SHP77 (cell line): Measurements from ENCODE around the gene RAB13.

Source experiments
- DNase-seq, 2 experiments: peaks; one replicate each; lab custom pipeline; 2025; lab: John Stamatoyannopoulos, UW

The RAB13 gene

DNA sequence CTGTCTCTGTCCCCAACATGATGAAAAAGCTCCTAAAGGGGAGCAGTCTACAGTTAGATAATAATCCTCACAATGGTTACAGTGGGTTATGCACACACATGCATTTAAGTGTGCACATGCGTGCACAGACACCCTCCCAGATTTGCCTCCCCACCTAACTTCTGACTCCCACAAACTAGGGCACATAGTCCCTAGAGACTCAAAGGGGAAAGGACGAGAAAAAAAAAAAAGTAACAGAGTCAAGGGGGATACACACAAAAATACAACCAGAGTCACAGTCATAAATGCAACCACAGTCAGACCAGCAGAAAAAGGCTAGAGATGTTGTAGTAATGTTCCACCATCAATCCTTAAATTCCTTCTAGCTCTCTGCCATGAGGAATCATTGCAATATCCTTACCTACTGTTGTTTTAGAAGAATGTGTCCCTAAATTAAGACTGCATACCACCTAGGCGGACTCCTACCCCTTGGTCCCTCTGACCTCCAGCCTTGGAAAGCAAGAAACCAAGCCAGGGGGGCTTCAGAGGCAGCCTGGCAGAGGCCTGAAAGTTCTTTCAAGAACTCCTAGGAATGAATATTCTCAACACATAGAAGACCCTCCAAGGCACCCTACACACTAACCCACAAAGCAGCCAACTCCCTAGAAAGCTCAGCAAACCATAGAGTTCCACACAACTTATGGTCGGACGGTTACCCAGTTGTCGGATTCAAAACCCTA lies 29.0 kb downstream of the RAB13 start:
- DNase-seq = no peak

DNA sequence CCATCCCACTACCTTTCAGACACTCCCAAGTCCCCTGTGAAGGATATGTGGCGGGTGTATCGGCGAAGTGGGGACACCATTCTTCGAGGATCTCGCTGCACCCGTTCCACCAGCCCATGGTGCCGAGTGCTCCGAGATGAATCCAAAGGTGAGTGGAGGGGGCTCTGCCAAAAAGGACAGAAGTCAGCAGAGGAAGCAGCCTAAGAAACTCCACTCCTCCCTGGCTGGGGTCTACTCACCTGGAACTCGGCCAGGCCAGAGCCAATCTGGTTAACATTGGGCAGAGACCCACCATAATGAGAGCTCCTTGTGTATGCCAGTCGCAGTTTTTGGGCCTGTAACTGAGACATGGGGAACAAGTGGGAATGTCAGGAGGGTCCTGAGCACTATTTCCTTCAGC lies 31.3 kb downstream of the RAB13 start:
- no peak for DNase-seq

DNA sequence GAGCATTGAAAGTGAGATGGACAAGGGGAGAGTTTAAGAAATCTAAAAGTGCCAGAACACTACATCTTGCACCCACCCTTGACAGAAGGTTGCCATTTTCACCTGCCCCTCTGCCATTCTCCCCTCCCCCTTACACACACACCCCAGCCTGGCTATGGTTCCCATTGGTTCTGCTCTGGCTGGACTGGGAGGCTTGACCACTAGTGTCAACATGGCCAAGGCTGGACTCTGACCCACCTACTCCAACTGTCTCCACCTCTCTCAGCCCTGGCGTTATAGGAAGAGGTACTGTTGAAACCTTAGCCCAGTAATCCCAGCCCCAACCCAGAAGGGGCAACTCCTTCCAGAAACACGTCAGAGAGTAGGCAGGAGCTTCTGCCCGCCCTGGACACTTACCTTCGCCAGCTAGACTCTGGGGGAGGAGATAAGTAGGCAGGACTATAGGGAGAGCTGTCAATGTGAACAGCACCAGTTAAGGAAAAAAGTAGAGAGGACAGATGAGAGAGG lies 32.2 kb downstream of the RAB13 start:
- DNase-seq = no peak

DNA sequence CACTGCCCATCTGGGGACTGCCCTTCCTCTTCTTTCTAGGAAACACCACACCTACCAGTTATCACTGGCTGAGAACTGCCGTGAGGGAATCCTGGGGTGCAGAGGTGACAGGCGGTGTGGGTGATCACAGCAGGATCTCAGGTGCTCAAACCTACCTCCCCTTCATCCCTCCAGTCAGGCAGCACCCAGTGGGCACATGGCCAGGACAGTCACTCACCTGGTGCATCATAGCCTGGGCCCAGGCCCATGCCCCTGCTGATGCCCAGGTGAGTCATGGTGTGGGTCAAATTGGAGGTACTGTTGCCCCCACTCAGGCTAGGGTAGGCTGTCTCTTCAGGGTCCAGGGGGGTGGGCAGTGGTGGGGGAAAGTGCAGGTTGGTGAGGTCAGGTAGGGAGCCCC lies 34.3 kb downstream of the RAB13 start:
- DNase-seq = no peak

DNA sequence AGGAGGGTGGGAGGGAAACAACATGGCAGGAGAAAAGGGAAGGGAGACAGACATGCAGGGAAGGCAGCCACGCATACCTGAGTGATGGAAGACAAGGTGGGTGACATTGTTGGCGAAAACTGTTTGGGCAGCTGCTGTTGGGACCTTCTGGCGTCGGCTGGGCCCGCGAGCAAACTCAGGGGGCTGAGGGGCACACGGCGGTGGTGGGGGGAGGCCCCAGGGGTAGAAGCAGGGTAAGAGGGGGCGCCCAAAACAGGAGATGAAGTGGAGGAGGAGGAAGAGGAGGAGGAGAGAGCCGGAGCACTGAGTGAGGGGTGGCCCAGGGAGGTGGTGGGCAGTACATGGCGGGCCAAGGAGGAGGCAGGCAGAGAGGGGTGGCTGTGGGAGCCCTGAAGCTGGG lies 35.0 kb downstream of the RAB13 start:
- DNase-seq = no peak

- peak; percentile 87 to 89 for DNase-seq
Measured at GRCh38 chr1:153946622-153947241, 39.4 kb downstream of the RAB13 start, which contains the start of gene DENND4B. TSS of gene DENND4B (minus strand) at chr1:153946718. CDS start at chr1:153944374, 2,344 bp downstream.

DNA sequence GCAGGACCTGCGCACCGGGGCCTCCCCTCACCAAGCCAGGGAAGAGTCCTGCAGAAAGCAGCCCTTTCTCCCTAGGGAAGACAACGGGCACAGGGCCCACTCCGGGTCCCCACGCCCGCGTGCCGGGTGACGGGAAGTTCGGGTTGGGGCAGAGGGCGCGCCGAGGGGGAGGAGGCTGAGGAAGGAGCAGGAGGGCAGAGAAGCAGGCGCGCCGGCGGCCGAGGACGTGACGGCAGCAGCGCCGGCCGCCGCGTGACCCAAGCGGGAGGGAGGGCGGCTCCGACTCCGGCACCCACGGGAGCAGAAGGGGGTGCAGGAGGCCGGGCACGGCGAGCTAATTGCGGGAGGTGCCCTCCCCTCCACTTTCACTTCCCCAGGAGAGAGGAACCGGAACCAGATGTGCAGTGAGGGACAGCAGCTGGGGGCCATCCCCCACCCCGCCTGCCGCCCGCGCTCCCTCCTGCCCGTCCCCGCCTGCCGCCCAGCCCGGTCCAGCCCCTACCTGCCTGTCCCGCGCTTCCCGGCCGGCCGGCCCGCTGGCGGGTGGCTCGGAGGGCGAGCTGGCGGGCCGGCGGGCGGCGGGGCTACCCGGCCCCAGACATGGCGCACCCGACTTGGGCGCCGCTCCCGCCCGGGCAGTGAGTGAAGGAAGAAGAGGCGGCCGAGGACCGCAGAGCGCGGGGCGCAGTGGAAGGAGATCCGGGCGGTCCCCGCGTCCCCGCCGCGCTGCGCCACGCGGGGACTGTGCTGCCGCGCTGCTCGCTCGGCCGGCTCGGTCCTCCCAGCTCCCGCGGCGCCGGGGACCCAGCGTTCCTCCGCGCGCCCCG lies 40.1 kb downstream of the RAB13 start:
- DNase-seq = peak in 1 of 2 experiments; percentile 83

DNA sequence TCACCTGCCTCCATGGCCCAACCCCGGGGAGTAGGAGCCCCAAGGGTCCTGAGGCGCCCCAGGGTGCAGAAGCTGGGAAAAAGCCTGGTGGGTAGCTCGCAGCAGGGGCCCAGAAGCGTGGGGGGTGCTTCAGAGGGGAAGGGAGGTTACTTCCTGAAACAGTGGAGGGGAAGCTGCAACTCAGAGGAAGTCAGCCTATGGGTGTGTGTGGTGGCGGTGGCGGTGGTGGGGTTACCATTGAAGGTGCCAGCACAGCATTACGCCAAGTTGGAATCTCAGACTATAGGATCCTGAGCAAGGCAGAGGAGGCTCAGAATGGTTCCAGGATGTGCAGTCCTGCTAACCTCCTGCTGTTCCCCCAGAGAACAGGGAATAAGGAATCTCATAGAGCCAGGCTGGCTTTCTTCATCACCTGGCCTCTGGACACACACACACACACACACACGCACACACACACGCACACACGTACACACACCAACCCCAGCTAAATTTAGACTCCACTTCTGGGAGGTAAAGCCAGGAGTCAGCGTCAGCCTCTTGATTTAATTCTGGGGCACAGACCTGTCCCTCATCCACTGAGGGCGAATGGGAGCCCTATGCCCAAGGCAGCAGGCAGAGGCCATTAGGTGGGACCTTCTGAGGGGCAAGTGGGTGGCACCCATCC lies 40.9 kb downstream of the RAB13 start:
- peak in 1 of 2 experiments; percentile 42 for DNase-seq

DNA sequence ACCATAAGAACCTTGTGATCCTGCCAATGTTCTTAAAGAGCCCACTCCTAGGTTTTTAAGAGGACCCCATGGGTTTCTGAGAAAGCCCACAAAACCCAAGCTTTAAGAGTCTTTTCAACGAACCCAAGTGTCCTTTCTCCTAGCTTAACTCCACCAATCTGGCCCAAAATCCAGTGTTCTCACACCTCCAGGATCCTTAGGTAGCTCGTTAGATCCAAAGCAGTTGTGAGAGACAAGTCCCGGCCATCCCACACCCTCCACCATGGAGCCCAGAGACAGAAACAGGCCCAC lies 41.4 kb downstream of the RAB13 start:
- no peak for DNase-seq

- DNase-seq = no peak
Measured at GRCh38 chr1:153944005-153944826, 41.9 kb downstream of the RAB13 start.

DNA sequence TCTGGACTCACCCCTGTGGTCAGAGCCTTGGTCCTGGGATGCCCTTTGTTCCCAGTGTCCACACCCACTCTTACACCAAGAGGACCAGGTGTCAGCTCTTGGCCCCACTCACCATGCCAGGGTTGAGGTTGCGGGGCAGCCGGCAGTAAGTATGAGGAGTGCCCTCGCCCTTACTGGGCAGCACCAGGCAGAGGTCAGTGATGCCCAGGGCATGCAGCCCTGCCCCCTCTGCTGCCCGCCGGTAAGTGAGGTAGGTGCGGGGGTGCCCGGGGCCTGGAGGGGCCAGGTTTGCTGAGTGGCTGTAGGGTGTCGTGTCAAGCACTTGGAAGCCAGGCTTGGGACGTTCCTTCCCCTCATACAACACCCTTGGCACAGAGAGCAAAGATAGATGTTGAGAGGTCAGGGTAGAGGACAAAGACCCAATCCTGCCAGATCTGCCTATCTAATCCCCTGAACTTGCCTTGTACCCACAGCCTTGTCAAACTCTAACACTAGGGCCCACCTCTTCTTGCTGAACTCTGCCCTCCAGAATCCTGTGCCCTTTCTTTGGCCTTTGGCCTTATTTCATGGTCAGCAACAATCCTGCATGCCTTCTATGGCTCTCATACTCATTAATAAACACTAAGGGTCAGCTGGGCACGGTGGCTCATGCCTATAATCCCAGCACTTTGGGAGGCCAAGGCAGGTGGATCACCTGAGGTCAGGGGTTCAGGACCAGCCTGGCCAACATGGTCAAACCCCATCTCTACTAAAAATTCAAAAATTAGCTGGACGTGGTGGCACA lies 43.2 kb downstream of the RAB13 start:
- no peak for DNase-seq

- no peak for DNase-seq
Measured at GRCh38 chr1:153941826-153942725, 44.1 kb downstream of the RAB13 start.

- DNase-seq = no peak
Measured at GRCh38 chr1:153940756-153941155, 45.4 kb downstream of the RAB13 start.

DNA sequence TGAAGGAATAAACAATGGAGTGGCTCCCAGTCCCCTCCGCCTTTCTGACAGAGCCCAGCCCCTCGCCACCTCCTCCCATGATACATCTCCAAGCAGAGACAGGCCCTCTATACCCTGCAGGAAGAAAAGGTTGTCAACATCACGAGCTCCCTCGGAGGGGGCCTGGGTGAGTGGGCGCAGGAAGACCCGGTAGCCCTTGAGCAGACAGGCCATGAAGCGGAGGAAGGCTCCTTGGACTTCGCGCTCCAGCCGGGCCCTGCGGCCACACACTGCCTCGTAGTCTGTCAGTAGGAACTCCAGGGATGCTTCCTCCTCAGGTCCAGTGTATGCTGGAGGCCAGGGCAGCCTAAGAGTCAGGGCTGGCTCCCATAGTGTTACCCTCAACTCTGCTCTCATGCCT lies 46.7 kb downstream of the RAB13 start:
- DNase-seq = no peak

DNA sequence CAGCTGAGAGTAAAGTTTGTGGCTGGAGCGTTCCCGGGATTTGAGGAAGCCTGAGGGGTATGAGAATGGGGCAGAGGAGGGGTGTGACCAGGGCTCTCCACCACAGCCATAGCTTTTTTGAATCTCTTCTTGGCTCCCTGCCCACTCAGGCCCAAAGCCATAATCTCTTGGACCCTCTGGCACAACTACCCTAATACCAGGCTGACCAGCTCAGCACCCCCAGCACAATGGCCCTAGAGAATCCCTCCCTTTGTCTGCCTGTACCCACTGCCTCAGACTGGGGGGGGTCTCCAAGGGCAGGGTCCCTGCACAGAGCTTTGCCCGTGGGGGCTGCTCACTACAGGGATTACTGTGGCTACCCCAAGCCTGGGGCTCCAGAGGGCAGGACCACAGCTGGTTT lies 47.1 kb downstream of the RAB13 start:
- no peak for DNase-seq

DNA sequence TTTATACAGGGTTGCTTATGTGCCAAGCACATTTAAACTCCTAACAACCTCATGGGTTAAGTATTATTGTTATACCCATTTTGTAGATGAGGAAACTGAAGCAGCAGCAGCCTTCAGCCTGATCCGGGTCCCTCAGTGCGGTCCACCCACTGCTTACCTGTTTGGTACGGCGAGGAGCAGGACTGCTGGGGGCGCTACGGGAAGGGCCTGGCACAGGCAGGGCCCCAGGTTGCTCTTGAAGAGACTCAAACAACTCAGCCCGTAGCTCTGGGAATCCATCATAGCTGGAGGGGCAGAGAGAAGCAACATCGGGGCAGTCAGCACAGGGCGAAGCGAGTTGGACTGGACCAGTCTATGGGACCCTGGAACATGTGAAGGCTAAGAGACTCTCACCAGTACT lies 48.8 kb downstream of the RAB13 start:
- DNase-seq = no peak

DNA sequence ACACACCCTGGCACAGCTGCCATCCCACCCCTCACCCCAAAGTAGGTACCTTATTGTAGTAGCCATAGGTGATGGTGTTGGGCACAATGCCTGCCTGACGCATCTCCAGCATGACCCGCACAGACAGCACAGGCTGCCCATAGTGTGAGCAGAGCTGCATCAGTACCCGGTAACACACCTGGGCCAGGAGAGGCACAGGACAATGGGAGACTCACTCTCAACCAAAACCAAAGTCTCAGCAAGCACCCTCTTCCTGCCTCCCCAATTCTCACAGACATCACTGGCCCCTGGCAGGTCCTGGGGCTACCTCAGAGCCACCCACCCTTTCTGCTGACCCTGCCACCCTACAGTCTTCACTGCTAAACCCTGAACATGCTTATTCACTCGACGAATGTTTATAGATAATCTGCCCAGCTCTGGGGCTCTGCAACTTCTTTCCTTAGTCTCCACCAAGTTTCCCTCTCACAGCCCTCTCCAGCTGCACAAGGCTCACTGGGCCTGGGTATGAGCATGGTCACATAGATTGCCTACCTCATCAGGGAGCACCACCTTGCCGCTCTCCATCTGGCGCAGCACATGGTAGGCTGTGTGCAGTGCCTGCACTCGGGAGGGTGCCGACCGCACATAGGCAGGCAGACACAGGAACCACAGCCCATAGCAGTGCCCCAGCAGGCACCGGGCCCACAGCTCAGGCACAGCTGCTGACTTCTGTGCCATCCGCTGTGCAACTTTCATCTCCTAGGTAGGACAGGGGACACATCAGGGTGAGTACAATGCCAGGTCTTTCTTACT lies 49.9 kb downstream of the RAB13 start:
- no peak for DNase-seq

GRCh38 chr1:153934746-153935145 lies 51.4 kb downstream of the RAB13 start:
- DNase-seq = no peak

- no peak for DNase-seq
Measured at GRCh38 chr1:153933955-153934354, 52.2 kb downstream of the RAB13 start.
